ENCODE results near the gene ZSCAN16. TPM values are rescaled to one million over a fixed set of nuclear protein-coding genes. Genes with fewer than 3 reads are reported as not detected.

ZSCAN16 gene
- total RNA-seq, 2 experiments from 2014 or later, result 3.2 to 4.5 TPM

DNA sequence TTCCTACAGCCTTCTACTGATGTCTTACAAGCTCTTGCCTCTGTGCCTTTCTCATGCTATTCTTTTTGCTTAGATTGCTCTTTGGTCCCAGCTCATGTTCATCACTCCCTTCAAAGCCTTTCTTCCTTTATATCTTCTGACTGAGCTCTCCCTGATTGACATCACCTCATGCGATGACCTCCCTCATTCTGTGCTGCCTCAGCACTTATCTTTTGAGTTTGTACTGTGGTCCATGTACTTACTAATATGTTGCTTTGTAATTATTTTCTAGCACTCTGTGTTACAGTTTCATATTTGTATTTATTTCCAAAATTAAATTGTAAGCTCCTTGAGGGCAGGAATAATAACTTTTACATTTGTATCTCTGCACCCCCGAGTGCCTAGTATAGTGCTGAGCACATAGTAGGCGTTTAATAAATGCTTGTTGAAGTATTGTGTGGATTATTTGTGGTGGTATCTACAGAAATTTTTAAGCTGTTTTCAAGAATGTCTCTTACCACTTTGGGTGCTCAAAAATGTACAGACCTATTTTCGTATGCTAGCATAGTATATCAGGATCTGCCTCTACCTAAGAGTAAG, 34.7 kb downstream of the ZSCAN16 start:
- ChIA-PET POLR2A (no interaction called here), CTCF (no interaction called here)

DNA sequence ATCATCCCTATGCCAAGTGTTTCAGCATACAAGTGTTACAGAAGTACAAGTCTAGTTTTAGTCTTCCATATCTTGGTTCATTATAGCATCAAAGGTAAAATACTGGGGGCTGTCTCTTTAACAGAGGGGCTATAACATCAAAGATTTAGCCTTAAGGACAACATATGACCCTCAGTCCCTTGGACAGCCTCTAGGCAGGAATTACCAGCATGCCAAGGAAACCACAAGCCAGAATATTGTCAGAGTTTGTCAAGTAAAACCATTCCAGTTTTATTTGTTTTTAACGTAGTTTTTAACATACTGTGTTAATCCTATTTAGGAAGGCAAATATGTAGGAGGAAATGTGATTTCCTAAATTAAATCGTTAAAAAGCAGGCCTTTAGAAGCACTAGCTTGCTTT, 35.8 kb downstream of the ZSCAN16 start:
- CTCF ChIA-PET, result no interaction called here
- POLR2A ChIA-PET, result no interaction called here

DNA sequence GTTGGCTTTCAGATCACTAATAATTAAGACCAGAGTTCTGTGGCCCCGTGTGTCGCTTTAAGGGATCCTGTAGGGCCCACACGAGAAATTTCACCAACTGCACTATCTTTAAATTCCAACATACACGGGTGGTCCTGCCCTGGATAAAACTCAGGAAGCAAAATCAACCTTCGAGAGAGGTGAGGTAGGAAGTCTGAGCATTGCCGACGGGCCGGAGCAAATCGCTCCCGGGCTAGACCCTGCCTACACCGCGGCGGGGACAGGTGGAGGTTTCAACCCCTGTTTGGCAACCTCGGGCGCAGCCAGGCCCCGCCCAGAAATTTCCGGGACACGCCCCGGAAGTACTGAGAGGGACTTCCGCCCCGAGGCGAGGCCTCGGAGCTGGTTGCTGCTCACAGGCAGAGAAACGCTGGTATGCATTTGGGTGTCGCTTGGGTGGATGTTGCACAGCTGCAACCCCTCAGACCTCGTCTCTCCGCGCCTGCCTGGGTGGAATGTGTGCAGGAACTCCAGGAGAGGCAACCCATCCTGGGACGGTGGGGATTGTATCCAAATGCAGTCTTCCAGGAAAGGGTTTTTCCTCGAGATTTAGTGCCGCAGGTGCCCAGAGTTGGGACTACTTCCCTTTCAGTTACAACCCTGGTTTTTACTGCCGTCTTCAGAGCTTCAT, 37.1 kb downstream of the ZSCAN16 start:
- POLR2A ChIA-PET, result interaction anchor here (0.9 kb wide), 1 partner anchor 20 kb away, joined by 5 read pairs; the partner anchor contains the start of gene ZKSCAN8
- CTCF ChIA-PET, result no interaction called here

DNA sequence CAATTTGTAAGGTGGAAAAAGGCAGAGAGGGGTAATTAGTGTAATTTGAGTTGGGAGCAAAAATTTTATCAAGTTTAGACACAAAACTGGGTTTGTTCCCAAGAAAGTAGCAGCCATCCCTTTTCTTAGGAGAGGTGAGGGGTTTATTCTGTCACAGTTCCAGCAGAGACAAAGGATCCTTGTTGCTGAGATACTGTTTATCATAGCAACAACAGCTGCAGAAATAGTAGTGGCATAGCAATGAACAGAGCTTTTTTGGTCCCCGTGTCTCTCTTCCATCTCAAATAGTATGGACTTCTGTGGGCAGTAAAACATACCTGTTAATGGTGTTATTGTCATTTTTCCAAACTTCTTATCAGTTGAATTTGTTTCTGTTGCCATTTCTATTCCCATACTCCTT, 41.2 kb downstream of the ZSCAN16 start:
- CTCF ChIA-PET, result no interaction called here
- POLR2A ChIA-PET, result no interaction called here

DNA sequence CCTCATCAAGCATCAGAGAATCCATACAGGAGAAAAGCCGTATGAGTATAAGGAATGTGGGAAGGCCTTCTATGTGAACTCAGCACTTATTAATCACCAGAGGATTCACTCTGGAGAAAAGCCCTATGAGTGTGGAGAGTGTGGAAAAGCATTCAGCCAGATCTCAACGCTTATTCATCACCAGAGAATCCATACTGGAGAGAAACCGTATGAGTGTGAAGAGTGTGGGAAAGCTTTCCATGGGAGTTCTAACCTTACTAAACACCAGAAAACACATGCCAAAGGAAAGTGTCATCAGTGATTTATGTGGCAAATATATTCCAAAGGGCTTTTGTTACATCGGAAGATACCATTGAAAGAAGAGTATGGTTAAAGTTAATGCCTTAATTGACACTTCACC, 42.7 kb downstream of the ZSCAN16 start:
- POLR2A ChIA-PET, result interaction anchor here (0.7 kb wide), 1 partner anchor 13 kb away, joined by 3 read pairs; no protein-coding TSS in a partner anchor
- CTCF ChIA-PET, result no interaction called here

DNA sequence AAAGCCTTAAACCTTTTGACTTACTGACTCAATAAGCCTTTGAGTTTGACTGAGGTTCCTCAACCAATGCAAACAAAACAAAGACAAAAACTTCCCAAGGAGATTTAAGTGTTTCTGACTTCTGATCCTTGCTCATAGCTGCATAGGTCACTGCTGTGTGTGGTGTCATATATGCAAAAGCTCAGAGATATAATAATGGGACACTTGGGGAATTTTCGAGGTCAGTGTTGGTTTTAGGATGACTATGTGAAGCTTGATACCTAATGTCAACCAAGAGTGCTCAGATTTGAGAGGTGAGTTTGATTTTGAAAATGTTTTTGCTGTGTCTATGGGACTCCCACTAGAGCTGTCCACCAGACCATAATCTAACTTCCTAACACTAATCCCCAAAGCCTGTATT, 43.5 kb downstream of the ZSCAN16 start:
- POLR2A ChIA-PET, result no interaction called here
- CTCF ChIA-PET, result no interaction called here

DNA sequence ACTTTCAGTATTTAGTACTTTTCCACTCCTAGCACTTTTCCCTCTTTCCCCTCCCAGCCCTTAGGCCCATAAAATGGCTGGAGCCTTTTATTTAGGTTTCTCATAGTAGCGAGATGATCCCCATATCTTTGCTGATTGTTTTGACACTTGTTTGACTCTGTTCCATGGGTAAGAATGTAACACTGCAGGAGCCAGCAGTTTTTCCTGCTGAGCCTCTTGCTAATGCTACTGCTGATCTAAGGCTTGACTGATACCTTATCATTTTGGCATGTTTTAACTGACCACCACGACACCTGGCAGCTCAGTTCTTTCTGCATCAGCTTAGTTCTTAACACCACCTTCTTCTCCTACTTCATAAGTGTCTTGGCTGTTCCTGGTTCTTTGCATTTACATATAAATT, 46.9 kb downstream of the ZSCAN16 start:
- POLR2A ChIA-PET, result no interaction called here

DNA sequence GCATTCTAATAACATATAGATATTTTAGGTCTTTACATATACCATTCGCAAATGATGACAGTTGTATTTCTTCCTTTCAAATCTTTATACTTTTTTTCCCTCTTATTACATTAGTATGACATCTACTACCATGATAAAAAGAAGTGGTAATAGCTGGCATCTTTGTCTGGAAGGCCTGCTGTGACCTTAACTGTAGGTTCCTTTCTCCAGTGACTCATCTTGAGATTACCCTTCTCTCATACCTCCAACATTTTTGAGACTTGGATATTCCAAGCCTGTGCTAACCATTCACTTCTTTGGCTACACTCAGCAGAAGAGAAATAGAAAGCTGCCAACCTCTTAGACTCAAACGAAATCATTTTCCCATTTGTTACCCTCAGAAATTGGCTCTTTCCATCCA, 47.6 kb downstream of the ZSCAN16 start:
- POLR2A ChIA-PET, result no interaction called here

More for the DNA sequence above, 46.9 kb downstream of the ZSCAN16 start:
- CTCF ChIA-PET, result no interaction called here

DNA sequence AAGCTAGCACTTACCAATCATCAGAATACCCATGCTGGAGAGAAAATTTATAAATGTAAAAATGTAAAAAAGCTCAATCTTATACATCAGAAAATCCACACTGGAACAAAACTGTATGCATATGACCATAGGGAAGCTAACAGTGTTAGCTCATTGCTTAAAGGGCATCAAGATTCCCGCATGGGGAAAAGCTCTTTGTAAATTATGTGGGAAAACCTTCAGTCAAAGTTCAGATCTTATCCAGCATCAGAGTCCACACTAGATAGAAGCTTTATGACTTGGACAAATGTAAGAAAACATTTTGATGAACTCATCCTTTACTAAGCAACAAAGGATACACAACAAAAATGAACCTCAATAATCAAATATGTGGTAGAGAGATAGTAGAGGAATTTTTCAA, 52.0 kb downstream of the ZSCAN16 start:
- CTCF ChIA-PET, result interaction anchor here (0.9 kb wide), 1 partner anchor 52 kb away, joined by 3 read pairs; the partner anchor contains the start of gene ZSCAN16
- POLR2A ChIA-PET, result no interaction called here

More for the DNA sequence above, 47.6 kb downstream of the ZSCAN16 start:
- CTCF ChIA-PET, result no interaction called here

Other genes with a start within 250 kb of the ZSCAN16 start
- not detected for gene OR2B2, start 212.2 kb upstream of the ZSCAN16 start, total RNA-seq
- not detected for gene OR2B6, start 167.4 kb upstream of the ZSCAN16 start, total RNA-seq
- 1 to 10 TPM; 1.7 to 2.2 TPM for gene ZNF165, start 44.0 kb upstream of the ZSCAN16 start, total RNA-seq
- gene ZKSCAN8, start 17.3 kb downstream of the ZSCAN16 start, total RNA-seq, result 10 to 100 TPM; 14.3 to 14.5 TPM
- gene ZSCAN9, start 100.7 kb downstream of the ZSCAN16 start, total RNA-seq, result 1 to 10 TPM; 5.8 to 7.3 TPM
- 1 to 10 TPM; 4.4 to 4.5 TPM for gene ZKSCAN4, start 127.7 kb downstream of the ZSCAN16 start, total RNA-seq
- under 1 TPM; 0.30 to 0.40 TPM for gene NKAPL, start 134.7 kb downstream of the ZSCAN16 start, total RNA-seq
- 1 to 10 TPM; 5.2 to 5.4 TPM for gene ZSCAN26, start 142.5 kb downstream of the ZSCAN16 start, total RNA-seq
- 1 to 10 TPM; 4.1 TPM for gene PGBD1, start 157.0 kb downstream of the ZSCAN16 start, total RNA-seq
- gene ZSCAN31, start 211.5 kb downstream of the ZSCAN16 start, total RNA-seq, result 1 to 10 TPM in 1 of 2 experiments, under 1 TPM in 1; 0.61 to 1.5 TPM
- gene ZKSCAN3, start 225.3 kb downstream of the ZSCAN16 start, total RNA-seq, result 1 to 10 TPM; 2.8 to 2.9 TPM

Measured in activated CD8-positive, alpha-beta memory T cell treated with anti-CD3 and anti-CD28 coated beads for 36 hours (primary cell).